HG02571 (cell line): ENCODE measurements around the gene DBX1.
"Not testable (repeated sequence)": the region's sequence is repeated elsewhere in the genome, so short reads cannot be mapped to it uniquely, and the experiment has no call there.

Experiments
- ATAC-seq: cut with Tn5 transposase; IDR thresholded peaks from one replicate; pipeline ENCODE4 v1.9.1; 2021; ENCODE audit warnings: mild to moderate bottlenecking, moderate library complexity; ENCODE audit not compliant: unreplicated experiment

The DBX1 gene

GRCh38 chr11:20160425-20161229, at the start of gene DBX1:
TSS of gene DBX1 (minus strand) at chr11:20160475. CDS start at chr11:20160324, 151 bp downstream.
- no peak for ATAC-seq

GRCh38 chr11:20208622-20209111, 48.4 kb upstream of the DBX1 start:
- no peak for ATAC-seq

- ATAC-seq: no peak
Measured at GRCh38 chr11:20207781-20208621, 47.7 kb upstream of the DBX1 start.

GRCh38 chr11:20205807-20206206, 45.5 kb upstream of the DBX1 start:
- no peak for ATAC-seq

- no peak for ATAC-seq
Measured at GRCh38 chr11:20204681-20205080, 44.4 kb upstream of the DBX1 start.

GRCh38 chr11:20203831-20204230, 43.6 kb upstream of the DBX1 start:
- no peak for ATAC-seq

- no peak for ATAC-seq
Measured at GRCh38 chr11:20201231-20201630, 41.0 kb upstream of the DBX1 start.

- ATAC-seq: not testable (repeated sequence)
Measured at GRCh38 chr11:20200331-20200955, 40.2 kb upstream of the DBX1 start.

GRCh38 chr11:20197881-20198280, 37.6 kb upstream of the DBX1 start:
- ATAC-seq: no peak

- ATAC-seq: no peak
Measured at GRCh38 chr11:20194470-20194869, 34.2 kb upstream of the DBX1 start.

- no peak for ATAC-seq
Measured at GRCh38 chr11:20193307-20193706, 33.0 kb upstream of the DBX1 start.

- no peak for ATAC-seq
Measured at GRCh38 chr11:20192641-20193040, 32.4 kb upstream of the DBX1 start.

- ATAC-seq: no peak
Measured at GRCh38 chr11:20192151-20192550, 31.9 kb upstream of the DBX1 start.

- no peak for ATAC-seq
Measured at GRCh38 chr11:20178976-20179375, 18.7 kb upstream of the DBX1 start.

- no peak for ATAC-seq
Measured at GRCh38 chr11:20177136-20177535, 16.9 kb upstream of the DBX1 start.

GRCh38 chr11:20172721-20173447, 12.6 kb upstream of the DBX1 start:
- no peak for ATAC-seq

- ATAC-seq: no peak
Measured at GRCh38 chr11:20163783-20164481, 3.7 kb upstream of the DBX1 start.

GRCh38 chr11:20162824-20163782, 2.8 kb upstream of the DBX1 start:
- ATAC-seq: no peak
